Measurements from ENCODE around the gene PPM1J. TPM values are rescaled to one million over a fixed set of nuclear protein-coding genes. Genes with fewer than 3 reads are reported as not detected.
A peak's percentile ranks its signal among the peaks of the same experiment; 100 is the strongest.

Gene PPM1J
- total RNA-seq, 1 donor from 2014 or later: 5.2 TPM

DNA sequence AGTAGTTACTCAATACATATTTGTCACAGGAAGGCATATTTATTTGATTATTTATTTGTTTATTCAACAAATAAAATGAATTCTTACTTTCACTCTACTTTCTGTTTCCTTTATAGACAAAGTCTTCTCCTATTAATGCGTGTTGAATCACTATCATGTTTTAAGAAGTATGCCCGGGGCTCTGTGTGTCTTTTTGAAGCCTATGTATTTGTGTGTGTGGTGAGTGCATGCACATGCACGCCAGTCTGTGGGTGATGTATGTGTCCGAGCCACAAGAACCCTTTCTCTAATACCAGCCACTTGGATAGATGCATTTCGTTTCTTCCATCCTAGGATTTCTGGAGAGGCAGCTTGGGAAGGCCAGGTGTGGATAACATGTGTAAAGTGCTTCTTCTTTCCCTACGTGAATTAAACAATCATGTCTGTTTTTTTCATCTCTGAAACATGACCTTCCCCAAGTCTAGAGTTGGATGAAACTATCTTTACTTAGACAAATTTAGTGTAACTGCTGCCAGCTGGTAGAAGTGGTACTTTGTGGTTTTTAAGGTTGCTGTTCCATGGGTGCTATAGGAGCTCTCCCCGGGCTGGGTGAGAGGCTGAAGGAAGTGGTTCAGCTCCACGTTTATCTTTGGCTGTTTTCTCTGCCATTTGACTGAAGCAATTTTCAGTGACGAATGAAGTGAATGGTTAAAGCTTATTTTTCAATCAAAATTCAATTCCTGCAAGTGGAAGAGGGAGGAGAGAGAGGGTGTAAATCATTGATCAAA is 46.8 kb upstream of the PPM1J start:
- H3K36me3 Mint-ChIP-seq (ENCODE audit: low read depth, unreplicated experiment): no peaks in the 10 kb centered on the region
- H3K9me3 Mint-ChIP-seq (ENCODE audit: unreplicated experiment): peaks cover 2% of the 10 kb centered on the region
- Histone ChIP-seq H4K20me1 (ENCODE audit: insufficient read depth, low read length) (no peaks in the 10 kb centered on the region), H3K36me3 (ENCODE audit: insufficient read depth, low read length) (no peaks in the 10 kb centered on the region), H3K27ac (ENCODE audit: low read depth, low read length) (no peak overlapping the region), H3K79me2 (ENCODE audit: insufficient read depth, low read length) (no peaks in the 10 kb centered on the region), H3K9me3 (ENCODE audit: insufficient read depth, low read depth, low read length) (no peaks in the 10 kb centered on the region), H3K27me3 (ENCODE audit: insufficient read depth, low read length) (no peaks in the 10 kb centered on the region), H3K4me1 (ENCODE audit: insufficient read depth, low read length) (peaks cover 9% of the 10 kb centered on the region), H3K4me3 (ENCODE audit: insufficient read depth, low read depth, low read length) (no peak overlapping the region), H3K4me2 (ENCODE audit: low read length) (no peak overlapping the region), H3K9ac (ENCODE audit: low read length) (no peak overlapping the region), H2AFZ (ENCODE audit: low read depth, low read length) (no peak overlapping the region)
- no peak for TF ChIP-seq EZH2 (IDR thresholded peaks at IDR 0.05; ENCODE audit: insufficient read depth, low read length)
- TF ChIP-seq, protein P1, sequence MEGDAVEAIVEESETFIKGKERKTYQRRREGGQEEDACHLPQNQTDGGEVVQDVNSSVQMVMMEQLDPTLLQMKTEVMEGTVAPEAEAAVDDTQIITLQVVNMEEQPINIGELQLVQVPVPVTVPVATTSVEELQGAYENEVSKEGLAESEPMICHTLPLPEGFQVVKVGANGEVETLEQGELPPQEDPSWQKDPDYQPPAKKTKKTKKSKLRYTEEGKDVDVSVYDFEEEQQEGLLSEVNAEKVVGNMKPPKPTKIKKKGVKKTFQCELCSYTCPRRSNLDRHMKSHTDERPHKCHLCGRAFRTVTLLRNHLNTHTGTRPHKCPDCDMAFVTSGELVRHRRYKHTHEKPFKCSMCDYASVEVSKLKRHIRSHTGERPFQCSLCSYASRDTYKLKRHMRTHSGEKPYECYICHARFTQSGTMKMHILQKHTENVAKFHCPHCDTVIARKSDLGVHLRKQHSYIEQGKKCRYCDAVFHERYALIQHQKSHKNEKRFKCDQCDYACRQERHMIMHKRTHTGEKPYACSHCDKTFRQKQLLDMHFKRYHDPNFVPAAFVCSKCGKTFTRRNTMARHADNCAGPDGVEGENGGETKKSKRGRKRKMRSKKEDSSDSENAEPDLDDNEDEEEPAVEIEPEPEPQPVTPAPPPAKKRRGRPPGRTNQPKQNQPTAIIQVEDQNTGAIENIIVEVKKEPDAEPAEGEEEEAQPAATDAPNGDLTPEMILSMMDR (IDR thresholded peaks at IDR 0.05; ENCODE audit: insufficient read depth, low read depth, low read length): no peak
- H3K4me1 Mint-ChIP-seq (ENCODE audit: low read depth, unreplicated experiment): peaks cover 26% of the 10 kb centered on the region
- peak overlapping the region; percentile 27 for H3K27ac Mint-ChIP-seq (ENCODE audit: unreplicated experiment)
- FAIRE-seq (no peak), DNase-seq (ENCODE audit: low read depth) (no peak)
- peaks cover 7% of the 10 kb centered on the region for H3K27me3 Mint-ChIP-seq (ENCODE audit: low read depth, unreplicated experiment)
- H3K4me3 Mint-ChIP-seq (ENCODE audit: unreplicated experiment): peak overlapping the region; percentile 10

DNA sequence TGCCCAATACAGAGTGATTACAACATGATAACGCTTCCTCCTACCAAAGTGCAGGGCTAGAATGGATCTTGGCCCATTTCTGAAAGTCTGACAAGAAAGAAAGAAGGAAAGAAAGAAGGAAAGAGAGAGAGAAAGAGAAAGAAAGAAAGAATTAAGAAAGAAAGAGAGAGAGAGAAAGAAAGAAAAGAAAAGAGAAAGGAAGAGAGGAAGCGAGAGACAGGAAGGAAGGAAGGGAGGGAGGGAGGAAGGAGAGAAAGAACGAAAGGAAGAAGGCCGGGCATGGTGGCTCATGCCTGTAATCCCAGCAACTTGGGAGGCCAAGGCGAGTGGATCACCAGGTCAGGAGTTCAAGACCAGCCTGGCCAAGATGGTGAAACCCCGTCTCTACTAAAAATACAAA is 44.1 kb upstream of the PPM1J start:
- Mint-ChIP-seq H3K9me3 (ENCODE audit: unreplicated experiment) (peaks cover 11% of the 10 kb centered on the region), H3K27ac (ENCODE audit: unreplicated experiment) (no peak overlapping the region), H3K27me3 (ENCODE audit: low read depth, unreplicated experiment) (peaks cover 7% of the 10 kb centered on the region), H3K4me1 (ENCODE audit: low read depth, unreplicated experiment) (peaks cover 26% of the 10 kb centered on the region), H3K36me3 (ENCODE audit: low read depth, unreplicated experiment) (no peaks in the 10 kb centered on the region), H3K4me3 (ENCODE audit: unreplicated experiment) (no peak overlapping the region)
- Histone ChIP-seq H3K9me3 (ENCODE audit: insufficient read depth, low read depth, low read length) (no peaks in the 10 kb centered on the region), H4K20me1 (ENCODE audit: insufficient read depth, low read length) (no peaks in the 10 kb centered on the region), H3K79me2 (ENCODE audit: insufficient read depth, low read length) (no peaks in the 10 kb centered on the region), H3K36me3 (ENCODE audit: insufficient read depth, low read length) (no peaks in the 10 kb centered on the region), H3K4me1 (ENCODE audit: insufficient read depth, low read length) (peaks cover 9% of the 10 kb centered on the region), H3K4me2 (ENCODE audit: low read length) (no peak overlapping the region), H2AFZ (ENCODE audit: low read depth, low read length) (no peak overlapping the region), H3K27me3 (ENCODE audit: insufficient read depth, low read length) (no peaks in the 10 kb centered on the region), H3K4me3 (ENCODE audit: insufficient read depth, low read depth, low read length) (no peak overlapping the region), H3K27ac (ENCODE audit: low read depth, low read length) (no peak overlapping the region), H3K9ac (ENCODE audit: low read length) (no peak overlapping the region)
- FAIRE-seq (no peak), DNase-seq (ENCODE audit: low read depth) (no peak)
- no peak for TF ChIP-seq EZH2 (IDR thresholded peaks at IDR 0.05; ENCODE audit: insufficient read depth, low read length)
- TF ChIP-seq, protein P1 (IDR thresholded peaks at IDR 0.05; ENCODE audit: insufficient read depth, low read depth, low read length): no peak

- DNase-seq (ENCODE audit: low read depth) (no peak), FAIRE-seq (no peak)
- no peak overlapping the region for H3K27ac ChIP-seq (ENCODE audit: low read depth, low read length)
- no peaks in the 10 kb centered on the region for H3K36me3 ChIP-seq (ENCODE audit: insufficient read depth, low read length)
- Mint-ChIP-seq H3K36me3 (ENCODE audit: low read depth, unreplicated experiment) (no peaks in the 10 kb centered on the region), H3K9me3 (ENCODE audit: unreplicated experiment) (peaks cover 11% of the 10 kb centered on the region), H3K4me1 (ENCODE audit: low read depth, unreplicated experiment) (peaks cover 5% of the 10 kb centered on the region), H3K27me3 (ENCODE audit: low read depth, unreplicated experiment) (peaks cover 6% of the 10 kb centered on the region), H3K4me3 (ENCODE audit: unreplicated experiment) (no peak overlapping the region), H3K27ac (ENCODE audit: unreplicated experiment) (no peak overlapping the region)
- H3K4me1 ChIP-seq (ENCODE audit: insufficient read depth, low read length): no peaks in the 10 kb centered on the region
- no peaks in the 10 kb centered on the region for H3K9me3 ChIP-seq (ENCODE audit: insufficient read depth, low read depth, low read length)
- H3K79me2 ChIP-seq (ENCODE audit: insufficient read depth, low read length): no peaks in the 10 kb centered on the region
- H3K4me2 ChIP-seq (ENCODE audit: low read length): no peak overlapping the region
- no peak overlapping the region for H2AFZ ChIP-seq (ENCODE audit: low read depth, low read length)
- H4K20me1 ChIP-seq (ENCODE audit: insufficient read depth, low read length): no peaks in the 10 kb centered on the region
- no peak overlapping the region for H3K9ac ChIP-seq (ENCODE audit: low read length)
- H3K4me3 ChIP-seq (ENCODE audit: insufficient read depth, low read depth, low read length): no peak overlapping the region
- no peaks in the 10 kb centered on the region for H3K27me3 ChIP-seq (ENCODE audit: insufficient read depth, low read length)
- TF ChIP-seq EZH2 (IDR thresholded peaks at IDR 0.05; ENCODE audit: insufficient read depth, low read length): no peak
- TF ChIP-seq, protein P1 (IDR thresholded peaks at IDR 0.05; ENCODE audit: insufficient read depth, low read depth, low read length): no peak
Observed at GRCh38 chr1:112754116-112754628, 39.0 kb upstream of the PPM1J start.
